ENCODE results near the gene CNTRL. TPM values are rescaled to one million over a fixed set of nuclear protein-coding genes. Genes with fewer than 3 reads are reported as not detected.

CNTRL gene
- total RNA-seq, 1 experiment from 2014 or later: 13.4 TPM

- TF ChIP-seq ZBTB33 (IDR thresholded peaks at IDR 0.05; ENCODE audit: extremely low read depth, insufficient replicate concordance, low read length) (no peak), EGR1 (IDR thresholded peaks at IDR 0.05; ENCODE audit: low read depth) (no peak), CBX3 (IDR thresholded peaks at IDR 0.05; ENCODE audit: low read depth) (0 out of 2 replicates have a peak, but pooled peaks have one; percentile 55), JUND (IDR thresholded peaks at IDR 0.05) (no peak), POLR2AphosphoS5 (IDR thresholded peaks at IDR 0.05; ENCODE audit: low read depth, low read length) (peak; percentile 84), ZFX (IDR thresholded peaks at IDR 0.05) (no peak), TCF7L2 (IDR thresholded peaks at IDR 0.05; ENCODE audit: borderline replicate concordance, extremely low read depth, insufficient read depth, insufficient read length) (no peak), ELF1 (IDR thresholded peaks at IDR 0.05; ENCODE audit: borderline replicate concordance, low read depth) (peak; percentile 82), EZH2phosphoT487 (IDR thresholded peaks at IDR 0.05; ENCODE audit: borderline replicate concordance) (no peak), ZNF274 (IDR thresholded peaks at IDR 0.05; ENCODE audit: low read depth, low read length) (no peak), SP1 (IDR thresholded peaks at IDR 0.05; ENCODE audit: low read depth) (peak; percentile 53)
- TF ChIP-seq, protein P1, sequence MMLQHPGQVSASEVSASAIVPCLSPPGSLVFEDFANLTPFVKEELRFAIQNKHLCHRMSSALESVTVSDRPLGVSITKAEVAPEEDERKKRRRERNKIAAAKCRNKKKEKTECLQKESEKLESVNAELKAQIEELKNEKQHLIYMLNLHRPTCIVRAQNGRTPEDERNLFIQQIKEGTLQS (IDR thresholded peaks at IDR 0.05): no peak
- TF ChIP-seq, protein P2, sequence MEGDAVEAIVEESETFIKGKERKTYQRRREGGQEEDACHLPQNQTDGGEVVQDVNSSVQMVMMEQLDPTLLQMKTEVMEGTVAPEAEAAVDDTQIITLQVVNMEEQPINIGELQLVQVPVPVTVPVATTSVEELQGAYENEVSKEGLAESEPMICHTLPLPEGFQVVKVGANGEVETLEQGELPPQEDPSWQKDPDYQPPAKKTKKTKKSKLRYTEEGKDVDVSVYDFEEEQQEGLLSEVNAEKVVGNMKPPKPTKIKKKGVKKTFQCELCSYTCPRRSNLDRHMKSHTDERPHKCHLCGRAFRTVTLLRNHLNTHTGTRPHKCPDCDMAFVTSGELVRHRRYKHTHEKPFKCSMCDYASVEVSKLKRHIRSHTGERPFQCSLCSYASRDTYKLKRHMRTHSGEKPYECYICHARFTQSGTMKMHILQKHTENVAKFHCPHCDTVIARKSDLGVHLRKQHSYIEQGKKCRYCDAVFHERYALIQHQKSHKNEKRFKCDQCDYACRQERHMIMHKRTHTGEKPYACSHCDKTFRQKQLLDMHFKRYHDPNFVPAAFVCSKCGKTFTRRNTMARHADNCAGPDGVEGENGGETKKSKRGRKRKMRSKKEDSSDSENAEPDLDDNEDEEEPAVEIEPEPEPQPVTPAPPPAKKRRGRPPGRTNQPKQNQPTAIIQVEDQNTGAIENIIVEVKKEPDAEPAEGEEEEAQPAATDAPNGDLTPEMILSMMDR (IDR thresholded peaks at IDR 0.05 in 2 of 3, conservative IDR thresholded peaks at IDR 0.05 in 1 of 3; ENCODE audit: borderline replicate concordance in 1 of 3, insufficient read depth in 1 of 3, low read depth in 2 of 3, low read length in 2 of 3): peak in 2 of 3 experiments; percentile 58 to 60; a peak in 4 of 6 replicates
Measured at GRCh38 chr9:121201738-121202533, 127.2 kb downstream of the CNTRL start, which contains the start of gene RAB14 (continued).
